A673 (cell line): ENCODE measurements around the gene TMEM170A.

ENCODE experiments used
- EZH2 ChIP-seq: fragments of 200-600 bp; sonication (generic); IDR thresholded peaks from 2 replicates; pipeline ENCODE4 v1.6.1; 2017; ENCODE audit warnings: borderline replicate concordance, low read depth, mild to moderate bottlenecking, mixed read lengths, antibody characterized with exemption, low read length; ENCODE audit not compliant: poor library complexity, severe bottlenecking
- TF ChIP-seq, protein P1 (sequence below): fragments of 300-800, 200-600 bp; sonication (generic); conservative IDR thresholded peaks from 2 replicates; pipeline ENCODE4 v1.5.1; 2017; ENCODE audit warnings: low read depth, mild to moderate bottlenecking, antibody characterized with exemption, low read length, moderate library complexity, mixed read lengths

DNA sequence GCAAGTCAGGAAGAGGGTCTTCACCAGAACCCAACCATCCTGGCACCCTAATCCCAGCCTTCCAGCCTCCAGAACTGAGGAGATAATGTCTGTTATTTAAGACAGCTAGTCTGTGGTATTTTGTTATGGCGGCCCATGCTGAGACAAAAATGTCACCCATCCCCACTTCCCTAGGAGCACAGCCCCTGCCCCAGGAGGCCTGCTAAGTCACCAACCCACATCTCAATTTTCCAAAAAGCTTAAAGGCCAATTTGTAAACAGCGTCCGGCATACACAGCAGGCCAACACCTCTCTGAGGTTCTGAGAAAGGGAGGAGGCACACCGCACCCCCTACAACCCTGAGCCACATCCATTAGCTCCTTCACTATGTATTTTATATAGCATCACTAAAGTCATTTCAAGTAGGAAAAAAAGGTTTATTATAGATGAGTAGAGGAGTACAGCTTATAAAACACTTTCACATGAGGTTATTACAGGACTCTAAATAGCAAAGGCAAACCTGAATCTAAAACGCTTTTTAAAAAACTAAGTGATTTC lies 6.9 kb downstream of the TMEM170A start:
- TF ChIP-seq, protein P1, sequence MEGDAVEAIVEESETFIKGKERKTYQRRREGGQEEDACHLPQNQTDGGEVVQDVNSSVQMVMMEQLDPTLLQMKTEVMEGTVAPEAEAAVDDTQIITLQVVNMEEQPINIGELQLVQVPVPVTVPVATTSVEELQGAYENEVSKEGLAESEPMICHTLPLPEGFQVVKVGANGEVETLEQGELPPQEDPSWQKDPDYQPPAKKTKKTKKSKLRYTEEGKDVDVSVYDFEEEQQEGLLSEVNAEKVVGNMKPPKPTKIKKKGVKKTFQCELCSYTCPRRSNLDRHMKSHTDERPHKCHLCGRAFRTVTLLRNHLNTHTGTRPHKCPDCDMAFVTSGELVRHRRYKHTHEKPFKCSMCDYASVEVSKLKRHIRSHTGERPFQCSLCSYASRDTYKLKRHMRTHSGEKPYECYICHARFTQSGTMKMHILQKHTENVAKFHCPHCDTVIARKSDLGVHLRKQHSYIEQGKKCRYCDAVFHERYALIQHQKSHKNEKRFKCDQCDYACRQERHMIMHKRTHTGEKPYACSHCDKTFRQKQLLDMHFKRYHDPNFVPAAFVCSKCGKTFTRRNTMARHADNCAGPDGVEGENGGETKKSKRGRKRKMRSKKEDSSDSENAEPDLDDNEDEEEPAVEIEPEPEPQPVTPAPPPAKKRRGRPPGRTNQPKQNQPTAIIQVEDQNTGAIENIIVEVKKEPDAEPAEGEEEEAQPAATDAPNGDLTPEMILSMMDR, result no peak
- TF ChIP-seq EZH2, result no peak
